Uterus (tissue), 4 donors: ENCODE results near the gene MLH1. TPM values are rescaled to one million over a fixed set of nuclear protein-coding genes. Genes with fewer than 3 reads are reported as not detected.
A peak's percentile ranks its signal among the peaks of the same experiment; 100 is the strongest.

Experiments
- DNase-seq, 2 donors: peaks; one replicate each; pipeline ENCODE4 v3.0.0-alpha.2; 2019 to 2020
- H3K27ac ChIP-seq, 2 donors: fragments of 200-600 bp; sonication (generic); 1 replicate in 1 of 2; 2 replicates in 1 of 2; pipeline ENCODE4 v1.5.1; 2016 to 2018
- H3K27me3 ChIP-seq, 2 donors: fragments of 200-600 bp; sonication (generic); one replicate each; pipeline ENCODE4 v1.5.1; 2018 to 2019; ENCODE audit warnings: control low read depth in 1 of 2
- H3K36me3 ChIP-seq, 2 donors: fragments of 200-600 bp; sonication (generic); one replicate each; pipeline ENCODE4 v1.5.1; 2019; ENCODE audit warnings: control low read depth in 1 of 2
- H3K4me1 ChIP-seq, 2 donors: fragments of 200-600 bp; sonication (generic); one replicate each; pipeline ENCODE4 v1.5.1; 2018 to 2019; ENCODE audit warnings: control low read depth in 1 of 2
- H3K4me3 ChIP-seq, 2 donors: fragments of 200-600 bp; sonication (generic); 1 replicate in 1 of 2; 2 replicates in 1 of 2; pipeline ENCODE4 v1.5.1; 2018 to 2019; ENCODE audit warnings: mild to moderate bottlenecking in 1 of 2
- H3K9me3 ChIP-seq, 2 donors: fragments of 200-600 bp; sonication (generic); one replicate each; pipeline ENCODE4 v1.5.1; 2019; ENCODE audit warnings: control low read depth in 1 of 2
- CTCF ChIP-seq, 4 experiments: fragments of 200-600 bp in 2 of 4; fragments of 450-650 bp in 2 of 4; sonication (generic) in 2 of 4; IDR thresholded peaks; one replicate each; pipeline ENCODE4 v1.5.1; 2016 to 2019; ENCODE audit warnings: antibody characterized with exemption in 4 of 4, mild to moderate bottlenecking in 2 of 4, moderate library complexity in 1 of 4
- POLR2A ChIP-seq, 2 donors: fragments of 450-650 bp; IDR thresholded peaks; one replicate each; pipeline ENCODE4 v1.6.1; 2016; ENCODE audit warnings: antibody characterized with exemption in 2 of 2, mild to moderate bottlenecking in 1 of 2, moderate library complexity in 1 of 2
- intact Hi-C: fragments of 100-400 bp; cut with DNase I; formaldehyde crosslinking; loops from one replicate; pipeline ENCODE4 v1.15.1; 2023; ENCODE audit warnings: low total_unique reads
- total RNA-seq, 4 donors: library from RNA; depleted of rRNA in 3 of 4; stranded (reverse); fragments of >200 nt in 3 of 4; gene quantifications; one replicate each; pipeline versions ENCODE4 v1.1.0 to v1.2.4, GENCODE V29; 2014 to 2023
- donor health status: DM: yes; HTN: yes; CAD: no.

The MLH1 gene
- total RNA-seq, 4 donors from 2014 or later: 5.9 to 64.3 (median 24.4) TPM

- Histone ChIP-seq H3K9me3 (no peaks in the 10 kb centered on the region), H3K36me3 (no peaks in the 10 kb centered on the region), H3K27me3 (no peaks in the 10 kb centered on the region), H3K4me3 (peak overlapping the region; percentile 78 to 88), H3K4me1 (peaks cover 22 to 24% of the 10 kb centered on the region in 2 donors), H3K27ac (peak overlapping the region; percentile 98 to 99)
- no peak for DNase-seq
- TF ChIP-seq POLR2A (IDR thresholded peaks at IDR 0.05) (no peak), CTCF (IDR thresholded peaks at IDR 0.05) (no peak)
- intact Hi-C loops: no loop called here
Observed at GRCh38 chr3:36991147-36991546, 2.2 kb upstream of the MLH1 start.

GRCh38 chr3:36991923-36992805 is 1.2 kb upstream of the MLH1 start:
- Histone ChIP-seq H3K27me3 (no peaks in the 10 kb centered on the region), H3K4me1 (peaks cover 22 to 24% of the 10 kb centered on the region in 2 donors), H3K36me3 (no peaks in the 10 kb centered on the region), H3K27ac (peak overlapping the region; percentile 98 to 99), H3K4me3 (peak overlapping the region; percentile 78 to 88), H3K9me3 (no peaks in the 10 kb centered on the region)
- peak; percentile 30 to 31 for DNase-seq
- intact Hi-C loops: no loop called here
- no peak for TF ChIP-seq POLR2A (IDR thresholded peaks at IDR 0.05)
- no peak for TF ChIP-seq CTCF (IDR thresholded peaks at IDR 0.05)

GRCh38 chr3:36992806-36993325 is 452 bp upstream of the MLH1 start, which contains the start of gene EPM2AIP1:
Gene EPM2AIP1 (minus strand): TSS chr3:36993131. CDS start chr3:36993077, 54 bp downstream.
- H3K4me3 ChIP-seq: peak within 1 kb of the TSS; percentile 78 to 88
- peak within 1 kb of the TSS; percentile 98 to 99 for H3K27ac ChIP-seq
- no peak for DNase-seq
- TF ChIP-seq POLR2A (IDR thresholded peaks at IDR 0.05) (peak; percentile 92 to 98), CTCF (IDR thresholded peaks at IDR 0.05) (peak; percentile 25 to 56 (median 33))
- peaks cover 22 to 24% of the 10 kb centered on the region in 2 donors for H3K4me1 ChIP-seq
- intact Hi-C loops: no loop called here
- H3K36me3 ChIP-seq: no peaks in the 10 kb centered on the region
- H3K9me3 ChIP-seq: no peaks in the 10 kb centered on the region
- no peaks in the 10 kb centered on the region for H3K27me3 ChIP-seq

GRCh38 chr3:37014620-37015019 is 21.3 kb downstream of the MLH1 start:
- H3K36me3 ChIP-seq: no peaks in the 10 kb centered on the region
- no peaks in the 10 kb centered on the region for H3K27me3 ChIP-seq
- no peak for DNase-seq
- intact Hi-C loops: no loop called here
- TF ChIP-seq CTCF (IDR thresholded peaks at IDR 0.05) (no peak), POLR2A (IDR thresholded peaks at IDR 0.05) (no peak)
- H3K4me1 ChIP-seq: no peaks in the 10 kb centered on the region
- H3K4me3 ChIP-seq: no peak overlapping the region
- H3K9me3 ChIP-seq: no peaks in the 10 kb centered on the region
- no peak overlapping the region for H3K27ac ChIP-seq

- H3K27me3 ChIP-seq: no peaks in the 10 kb centered on the region
- TF ChIP-seq POLR2A (IDR thresholded peaks at IDR 0.05) (no peak), CTCF (IDR thresholded peaks at IDR 0.05) (no peak)
- DNase-seq: no peak
- intact Hi-C loops: no loop called here
- H3K36me3 ChIP-seq: no peaks in the 10 kb centered on the region
- no peaks in the 10 kb centered on the region for H3K4me1 ChIP-seq
- H3K27ac ChIP-seq: no peak overlapping the region
- no peak overlapping the region for H3K4me3 ChIP-seq
- H3K9me3 ChIP-seq: no peaks in the 10 kb centered on the region
Observed at GRCh38 chr3:37015642-37016041, 22.3 kb downstream of the MLH1 start.
